Neural crest cell (in vitro differentiated cells): Measurements from ENCODE around the gene TEAD1. TPM values are rescaled to one million over a fixed set of nuclear protein-coding genes. Genes with fewer than 3 reads are reported as not detected.

ENCODE experiments used
- DNase-seq: peaks from one replicate; pipeline ENCODE4 v3.0.0; 2021; ENCODE audit warnings: low read depth, mixed read lengths, low spot score
- H3K27ac Mint-ChIP-seq: one replicate; pipeline ENCODE4 v1.8.0; 2021; ENCODE audit warnings: mild to moderate bottlenecking, mixed read lengths; ENCODE audit not compliant: unreplicated experiment
- H3K27me3 Mint-ChIP-seq: 2 replicates; pipeline ENCODE4 v1.8.0; 2021; ENCODE audit warnings: low read depth, mild to moderate bottlenecking, mixed read lengths
- H3K36me3 Mint-ChIP-seq: 2 replicates; pipeline ENCODE4 v1.8.0; 2021; ENCODE audit warnings: low read depth, mild to moderate bottlenecking, mixed read lengths
- H3K4me1 Mint-ChIP-seq: 2 replicates; pipeline ENCODE4 v1.8.0; 2021; ENCODE audit warnings: mixed read lengths
- H3K4me3 Mint-ChIP-seq: one replicate; pipeline ENCODE4 v1.8.0; 2021; ENCODE audit warnings: mild to moderate bottlenecking, mixed read lengths
- H3K9me3 Mint-ChIP-seq: 2 replicates; pipeline ENCODE4 v1.8.0; 2021; ENCODE audit warnings: mixed read lengths
- total RNA-seq: library from RNA; stranded (reverse); gene quantifications from 2 replicates; pipeline ENCODE4 v1.2.1, GENCODE V29; 2021
- TF ChIP-seq, protein P1 (sequence below): fragments of 200-600 bp; sonication (generic); conservative IDR thresholded peaks from 2 replicates; pipeline ENCODE4 v1.5.0; 2021; ENCODE audit warnings: antibody characterized with exemption, mild to moderate bottlenecking

TEAD1 gene
- total RNA-seq, 1 donor from 2014 or later: 84.1 TPM

GRCh38 chr11:12629601-12630313, 44.5 kb upstream of the TEAD1 start:
- no peak for DNase-seq
- peaks cover 5% of the 10 kb centered on the region for H3K9me3 Mint-ChIP-seq
- H3K36me3 Mint-ChIP-seq: no peaks in the 10 kb centered on the region
- no peak overlapping the region for H3K4me3 Mint-ChIP-seq
- TF ChIP-seq, protein P1, sequence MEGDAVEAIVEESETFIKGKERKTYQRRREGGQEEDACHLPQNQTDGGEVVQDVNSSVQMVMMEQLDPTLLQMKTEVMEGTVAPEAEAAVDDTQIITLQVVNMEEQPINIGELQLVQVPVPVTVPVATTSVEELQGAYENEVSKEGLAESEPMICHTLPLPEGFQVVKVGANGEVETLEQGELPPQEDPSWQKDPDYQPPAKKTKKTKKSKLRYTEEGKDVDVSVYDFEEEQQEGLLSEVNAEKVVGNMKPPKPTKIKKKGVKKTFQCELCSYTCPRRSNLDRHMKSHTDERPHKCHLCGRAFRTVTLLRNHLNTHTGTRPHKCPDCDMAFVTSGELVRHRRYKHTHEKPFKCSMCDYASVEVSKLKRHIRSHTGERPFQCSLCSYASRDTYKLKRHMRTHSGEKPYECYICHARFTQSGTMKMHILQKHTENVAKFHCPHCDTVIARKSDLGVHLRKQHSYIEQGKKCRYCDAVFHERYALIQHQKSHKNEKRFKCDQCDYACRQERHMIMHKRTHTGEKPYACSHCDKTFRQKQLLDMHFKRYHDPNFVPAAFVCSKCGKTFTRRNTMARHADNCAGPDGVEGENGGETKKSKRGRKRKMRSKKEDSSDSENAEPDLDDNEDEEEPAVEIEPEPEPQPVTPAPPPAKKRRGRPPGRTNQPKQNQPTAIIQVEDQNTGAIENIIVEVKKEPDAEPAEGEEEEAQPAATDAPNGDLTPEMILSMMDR: no peak
- H3K27me3 Mint-ChIP-seq: no peaks in the 10 kb centered on the region
- H3K27ac Mint-ChIP-seq: no peak overlapping the region
- H3K4me1 Mint-ChIP-seq: no peaks in the 10 kb centered on the region

DNA sequence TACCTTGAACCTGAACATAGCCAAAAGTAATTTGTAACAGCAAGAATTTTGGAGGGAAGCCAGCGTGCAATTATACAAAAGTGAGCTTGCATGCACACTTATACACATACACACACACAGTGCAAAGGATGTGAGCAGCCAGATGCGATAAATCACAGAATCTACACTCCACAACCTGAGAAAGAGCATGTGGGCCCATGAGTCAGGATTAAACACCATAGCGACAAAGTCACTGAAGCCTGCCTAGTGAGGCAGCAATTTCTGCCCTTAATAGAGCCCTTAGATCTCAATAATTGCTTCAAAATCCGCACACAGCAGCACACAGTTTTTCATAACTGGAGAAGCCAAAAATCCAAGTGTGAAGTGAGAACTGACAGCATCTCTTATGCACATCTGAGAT, 42.6 kb upstream of the TEAD1 start:
- Mint-ChIP-seq H3K27ac (no peak overlapping the region), H3K9me3 (no peaks in the 10 kb centered on the region), H3K4me3 (no peak overlapping the region), H3K27me3 (no peaks in the 10 kb centered on the region), H3K36me3 (no peaks in the 10 kb centered on the region), H3K4me1 (no peaks in the 10 kb centered on the region)
- TF ChIP-seq, protein P1: no peak
- DNase-seq: no peak

- H3K4me3 Mint-ChIP-seq: no peak overlapping the region
- TF ChIP-seq, protein P1: no peak
- H3K27ac Mint-ChIP-seq: no peak overlapping the region
Observed at GRCh38 chr11:12634329-12634728, 39.9 kb upstream of the TEAD1 start.

GRCh38 chr11:12636871-12637410, 37.3 kb upstream of the TEAD1 start:
- no peaks in the 10 kb centered on the region for H3K36me3 Mint-ChIP-seq
- peaks cover 17% of the 10 kb centered on the region for H3K4me1 Mint-ChIP-seq
- no peak overlapping the region for H3K4me3 Mint-ChIP-seq
- no peaks in the 10 kb centered on the region for H3K27me3 Mint-ChIP-seq
- TF ChIP-seq, protein P1: no peak
- H3K27ac Mint-ChIP-seq: peak overlapping the region; percentile 31
- no peak for DNase-seq
- H3K9me3 Mint-ChIP-seq: peaks cover 8% of the 10 kb centered on the region

More at GRCh38 chr11:12634329-12634728, 39.9 kb upstream of the TEAD1 start:
- H3K27me3 Mint-ChIP-seq: no peaks in the 10 kb centered on the region
- DNase-seq: no peak
- H3K9me3 Mint-ChIP-seq: peaks cover 2% of the 10 kb centered on the region
- no peaks in the 10 kb centered on the region for H3K36me3 Mint-ChIP-seq
- peaks cover 4% of the 10 kb centered on the region for H3K4me1 Mint-ChIP-seq

GRCh38 chr11:12639388-12639787, 34.8 kb upstream of the TEAD1 start:
- Mint-ChIP-seq H3K27me3 (no peaks in the 10 kb centered on the region), H3K9me3 (peaks cover 8% of the 10 kb centered on the region), H3K27ac (no peak overlapping the region), H3K4me3 (no peak overlapping the region), H3K4me1 (peaks cover 23% of the 10 kb centered on the region), H3K36me3 (no peaks in the 10 kb centered on the region)
- no peak for DNase-seq
- TF ChIP-seq, protein P1: no peak
